Spleen (tissue), 11 donors: Measurements from ENCODE around the gene TMEM100. TPM values are rescaled to one million over a fixed set of nuclear protein-coding genes. Genes with fewer than 3 reads are reported as not detected.

ENCODE experiments used
- DNase-seq: peaks from one replicate; pipeline ENCODE4 v3.0.0-alpha.2; 2020
- H3K27ac ChIP-seq, 8 donors: fragments of 200-600 bp; sonication (generic) in 7 of 8; 1 replicate in 4 of 8; 2 replicates in 4 of 8; pipeline versions ENCODE4 v1.5.0 to v1.8.0; 2016 to 2021; ENCODE audit warnings: inconsistent platforms in 4 of 8, mild to moderate bottlenecking in 4 of 8, moderate library complexity in 1 of 8
- H3K27me3 ChIP-seq, 7 donors: fragments of 200-600 bp; sonication (generic) in 6 of 7; replicated peaks in 1 of 7; 1 replicate in 4 of 7; 2 replicates in 3 of 7; pipeline versions ENCODE4 v1.5.0 to v1.8.0; 2016 to 2021; ENCODE audit warnings: inconsistent platforms in 3 of 7, mild to moderate bottlenecking in 1 of 7
- H3K36me3 ChIP-seq, 6 donors: fragments of 200-600 bp; sonication (generic) in 5 of 6; 1 replicate in 4 of 6; 2 replicates in 2 of 6; pipeline versions ENCODE4 v1.5.0 to v1.8.0; 2016 to 2021; ENCODE audit warnings: inconsistent platforms in 2 of 6
- H3K4me1 ChIP-seq, 6 donors: fragments of 200-600 bp; sonication (generic) in 5 of 6; 1 replicate in 3 of 6; 2 replicates in 3 of 6; pipeline versions ENCODE4 v1.5.0 to v1.8.0; 2016 to 2021; ENCODE audit warnings: inconsistent platforms in 3 of 6
- H3K4me3 ChIP-seq, 8 donors: fragments of 200-600 bp; sonication (generic) in 7 of 8; 1 replicate in 4 of 8; 2 replicates in 4 of 8; pipeline versions ENCODE4 v1.5.0 to v1.8.0; 2016 to 2021; ENCODE audit warnings: inconsistent platforms in 4 of 8, mild to moderate bottlenecking in 4 of 8, moderate library complexity in 2 of 8
- H3K9me3 ChIP-seq, 8 donors: fragments of 200-600 bp; sonication (generic) in 7 of 8; 1 replicate in 4 of 8; 2 replicates in 4 of 8; pipeline versions ENCODE4 v1.5.0 to v1.8.0; 2016 to 2021; ENCODE audit warnings: inconsistent platforms in 4 of 8
- CTCF ChIP-seq, 11 experiments: fragments of 200-600 bp in 7 of 11; fragments of 450-650 bp in 4 of 11; sonication (generic) in 4 of 11; IDR thresholded peaks in 8 of 11; conservative IDR thresholded peaks in 3 of 11; 1 replicate in 7 of 11; 2 replicates in 4 of 11; pipeline versions ENCODE4 v1.4.0 to v1.8.0; 2016 to 2021; ENCODE audit warnings: antibody characterized with exemption in 11 of 11, inconsistent platforms in 4 of 11, mild to moderate bottlenecking in 1 of 11
- POLR2A ChIP-seq, 3 donors: fragments of 450-650 bp; IDR thresholded peaks; one replicate each; pipeline ENCODE4 v1.5.1; 2017; ENCODE audit warnings: antibody characterized with exemption in 3 of 3, mild to moderate bottlenecking in 1 of 3
- POLR2AphosphoS5 ChIP-seq, 3 donors: sonication (generic); formaldehyde crosslinking; IDR thresholded peaks; one replicate each; pipeline ENCODE4 v1.5.1; 2017; ENCODE audit warnings: antibody characterized with exemption in 3 of 3
- WGBS, 5 donors: extraction: QIAGEN DNeasy Blood & Tissue Kit in 3 of 5; methylation state at CpG; one replicate each; pipeline versions ENCODE4 v1.1.5 to v1.1.7; 2013 to 2018; 5-methylcytosine and 5-hydroxymethylcytosine counted together
- intact Hi-C: fragments of 100-400 bp; cut with DNase I; formaldehyde crosslinking; loops from one replicate; pipeline ENCODE4 v1.15.0; 2023; ENCODE audit warnings: low total_unique reads
- polyA plus RNA-seq, 3 donors: library from polyadenylated mRNA; stranded (reverse); fragments of 200-250 nt; gene quantifications; one replicate each; pipeline ENCODE4 v1.2.1, GENCODE V29; 2013
- total RNA-seq, 7 donors: library from RNA; depleted of rRNA in 3 of 7; stranded (reverse); fragments of >200 nt in 3 of 7; fragmentation: NEBNext Ultra II Directional in 4 of 7; extraction: Animal tissue kit (Norgen Biotek cat#: 25700) in 4 of 7; gene quantifications; one replicate each; pipeline versions ENCODE4 v1.1.0 to v1.2.1, GENCODE V29; 2016 to 2021
- donor health status: healthy with polysubstance abuse.
- donor health status: DM: no; HTN: no; CAD: no; lungs with moderate emphysema.
- donor health status: DM: no; HTN: no; CAD: no.
- donor health status: Bipolar disorder and iron deficiency.
- donor health status: healthy.
- donor health status: DM: no; HTN: no; CAD: no.
- donor health status: DM: yes; HTN: yes; CAD: no.

TMEM100 gene
- total and polyA plus RNA-seq, 10 donors = 1.3 to 19.8 (median 3.5) TPM

- H3K4me1 ChIP-seq = peaks cover 0 to 33% (median 19%) of the 10 kb centered on the region in 6 donors
These were observed 27.3 kb upstream of the TMEM100 start for GRCh38 chr17:55749985-55750384.

GRCh38 chr17:55748841-55749240 is 26.2 kb upstream of the TMEM100 start:
- 91 to 100% (median 98%) methylated on average over 1 of the region's 1 CpG for WGBS, 5 donors

More at GRCh38 chr17:55749985-55750384, 27.3 kb upstream of the TMEM100 start:
- no peak for DNase-seq
- 76 to 88% (median 81%) methylated on average over 4 of the region's 4 CpGs for WGBS, 5 donors
- no peaks in the 10 kb centered on the region for H3K9me3 ChIP-seq
- intact Hi-C loops = no loop called here
- no peak overlapping the region for H3K4me3 ChIP-seq
- H3K36me3 ChIP-seq = peaks cover 0 to 14% (median 0%) of the 10 kb centered on the region in 6 donors
- peak overlapping the region in 3 of 8 donors; percentile 85 to 89 (median 86) for H3K27ac ChIP-seq
- no peak for TF ChIP-seq CTCF (IDR thresholded peaks at IDR 0.05 in 8 of 11, conservative IDR thresholded peaks at IDR 0.05 in 3 of 11)
- TF ChIP-seq POLR2AphosphoS5 (IDR thresholded peaks at IDR 0.05) = no peak
- no peak for TF ChIP-seq POLR2A (IDR thresholded peaks at IDR 0.05)
- no peaks in the 10 kb centered on the region for H3K27me3 ChIP-seq

GRCh38 chr17:55747209-55747608 is 24.5 kb upstream of the TMEM100 start:
- Histone ChIP-seq H3K36me3 (no peaks in the 10 kb centered on the region), H3K27me3 (no peaks in the 10 kb centered on the region), H3K4me1 (peaks cover 0 to 19% (median 12%) of the 10 kb centered on the region in 6 donors), H3K27ac (no peak overlapping the region), H3K9me3 (no peaks in the 10 kb centered on the region), H3K4me3 (no peak overlapping the region)
- intact Hi-C loops = no loop called here
- DNase-seq = no peak
- TF ChIP-seq POLR2AphosphoS5 (IDR thresholded peaks at IDR 0.05) (no peak), CTCF (IDR thresholded peaks at IDR 0.05 in 8 of 11, conservative IDR thresholded peaks at IDR 0.05 in 3 of 11) (no peak), POLR2A (IDR thresholded peaks at IDR 0.05) (no peak)
- 57 to 81% (median 61%) methylated on average over 3 of the region's 3 CpGs for WGBS, 5 donors

More at GRCh38 chr17:55748841-55749240, 26.2 kb upstream of the TMEM100 start:
- Histone ChIP-seq H3K4me3 (no peak overlapping the region), H3K27ac (no peak overlapping the region), H3K27me3 (no peaks in the 10 kb centered on the region), H3K36me3 (peaks cover 0 to 5% (median 0%) of the 10 kb centered on the region in 6 donors), H3K4me1 (peaks cover 0 to 32% (median 19%) of the 10 kb centered on the region in 6 donors), H3K9me3 (no peaks in the 10 kb centered on the region)
- no peak for DNase-seq
- no peak for TF ChIP-seq POLR2A (IDR thresholded peaks at IDR 0.05)
- TF ChIP-seq POLR2AphosphoS5 (IDR thresholded peaks at IDR 0.05) = no peak
- no peak for TF ChIP-seq CTCF (IDR thresholded peaks at IDR 0.05 in 8 of 11, conservative IDR thresholded peaks at IDR 0.05 in 3 of 11)
- intact Hi-C loops = no loop called here

GRCh38 chr17:55746466-55746865 is 23.8 kb upstream of the TMEM100 start:
- H3K4me3 ChIP-seq = no peak overlapping the region
- intact Hi-C loops = no loop called here
- no peak overlapping the region for H3K27ac ChIP-seq
- peaks cover 0 to 12% (median 4%) of the 10 kb centered on the region in 6 donors for H3K4me1 ChIP-seq
- no peaks in the 10 kb centered on the region for H3K36me3 ChIP-seq
- no peak for DNase-seq
- WGBS, 5 donors = 66 to 90% (median 85%) methylated on average over 1 of the region's 1 CpG
- H3K27me3 ChIP-seq = no peaks in the 10 kb centered on the region
- TF ChIP-seq CTCF (IDR thresholded peaks at IDR 0.05 in 8 of 11, conservative IDR thresholded peaks at IDR 0.05 in 3 of 11) = no peak
- no peak for TF ChIP-seq POLR2A (IDR thresholded peaks at IDR 0.05)
- TF ChIP-seq POLR2AphosphoS5 (IDR thresholded peaks at IDR 0.05) = no peak
- no peaks in the 10 kb centered on the region for H3K9me3 ChIP-seq
